ENCODE data around the gene ZNF764.
"Not testable (repeated sequence)": the region's sequence is repeated elsewhere in the genome, so short reads cannot be mapped to it uniquely, and the experiment has no call there.

Gene ZNF764

GRCh38 chr16:30526137-30526822 is 31.9 kb downstream of the ZNF764 start, which contains the start of gene ZNF768:
Gene ZNF768, minus strand, starts transcription at chr16:30526566. Its CDS starts 153 bp downstream, at chr16:30526413.
- no peak for DNase-seq

GRCh38 chr16:30525844-30526136 is 32.4 kb downstream of the ZNF764 start:
- DNase-seq = no peak

GRCh38 chr16:30524575-30525568 is 33.3 kb downstream of the ZNF764 start:
- no peak for DNase-seq

GRCh38 chr16:30523768-30524574 is 34.2 kb downstream of the ZNF764 start:
- no peak for DNase-seq

GRCh38 chr16:30522702-30523463 is 35.3 kb downstream of the ZNF764 start:
- not testable (repeated sequence) for DNase-seq

- DNase-seq = no peak
Observed at GRCh38 chr16:30521873-30522641, 36.1 kb downstream of the ZNF764 start.

GRCh38 chr16:30521476-30521872 is 36.7 kb downstream of the ZNF764 start:
- DNase-seq = no peak

GRCh38 chr16:30519120-30520049 is 38.8 kb downstream of the ZNF764 start:
- no peak for DNase-seq

- DNase-seq = no peak
Observed at GRCh38 chr16:30518552-30518951, 39.6 kb downstream of the ZNF764 start.

- DNase-seq = no peak
Observed at GRCh38 chr16:30515275-30515674, 42.9 kb downstream of the ZNF764 start.

GRCh38 chr16:30511509-30511908 is 46.7 kb downstream of the ZNF764 start:
- no peak for DNase-seq

GRCh38 chr16:30510376-30510938 is 47.7 kb downstream of the ZNF764 start:
- peak; percentile 1 for DNase-seq

- no peak for DNase-seq
Observed at GRCh38 chr16:30509081-30509765, 49.0 kb downstream of the ZNF764 start.
